Measurements from ENCODE around the gene LTC4S. TPM values are rescaled to one million over a fixed set of nuclear protein-coding genes. Genes with fewer than 3 reads are reported as not detected.

Gene LTC4S
- total and polyA plus RNA-seq, 2 experiments from 2014 or later, result 5.8 to 10.1 TPM

- TF ChIP-seq ZNF462 (CRISPR knock-in tag; IDR thresholded peaks at IDR 0.05) (no peak), REST (IDR thresholded peaks at IDR 0.05; ENCODE audit: unreplicated experiment) (no peak), EZH2 (IDR thresholded peaks at IDR 0.05; ENCODE audit: low read depth, unreplicated experiment) (no peak), ETS1 (IDR thresholded peaks at IDR 0.05) (no peak), ZNF331 (CRISPR knock-in tag; IDR thresholded peaks at IDR 0.05; ENCODE audit: low read depth) (no peak)
These were observed 35.1 kb downstream of the LTC4S start (continued) for GRCh38 chr5:179828756-179829421.
